BLaER1 treated with 17β-estradiol and CSF1 and Interleukin-3, amounts not matched to agents 10 nM and 100 nM (cell line): ENCODE results near the gene PXMP2.

Experiments
- H3K27ac ChIP-seq, 11 experiments: shearing (Covaris generic); formaldehyde crosslinking; 2 replicates each; pipeline ENCODE4 v1.8.1; 2022
- H3K27me3 ChIP-seq, 11 experiments: shearing (Covaris generic); formaldehyde crosslinking; 2 replicates each; pipeline ENCODE4 v1.8.1; 2022
- H3K36me3 ChIP-seq, 11 experiments: shearing (Covaris generic); formaldehyde crosslinking; 2 replicates each; pipeline ENCODE4 v1.8.1; 2022
- H3K4me1 ChIP-seq, 10 experiments: shearing (Covaris generic); formaldehyde crosslinking; 2 replicates each; pipeline ENCODE4 v1.8.1; 2022
- H3K4me2 ChIP-seq, 11 experiments: shearing (Covaris generic); formaldehyde crosslinking; 2 replicates each; pipeline ENCODE4 v1.8.1; 2022
- H3K4me3 ChIP-seq, 10 experiments: shearing (Covaris generic); formaldehyde crosslinking; 2 replicates each; pipeline ENCODE4 v1.8.1; 2022
- H3K9ac ChIP-seq, 11 experiments: shearing (Covaris generic); formaldehyde crosslinking; 2 replicates each; pipeline ENCODE4 v1.8.1; 2022
- H3K9me3 ChIP-seq, 11 experiments: shearing (Covaris generic); formaldehyde crosslinking; replicated peaks in 1 of 11; 2 replicates each; pipeline ENCODE4 v1.8.1; 2022
- H4K20me1 ChIP-seq, 11 experiments: shearing (Covaris generic); formaldehyde crosslinking; 2 replicates each; pipeline ENCODE4 v1.8.1; 2022
- Cebpa-rat ChIP-seq, 11 experiments: shearing (Covaris generic); IDR thresholded peaks; 2 replicates each; pipeline ENCODE4 v1.8.1; 2022

The PXMP2 gene

DNA sequence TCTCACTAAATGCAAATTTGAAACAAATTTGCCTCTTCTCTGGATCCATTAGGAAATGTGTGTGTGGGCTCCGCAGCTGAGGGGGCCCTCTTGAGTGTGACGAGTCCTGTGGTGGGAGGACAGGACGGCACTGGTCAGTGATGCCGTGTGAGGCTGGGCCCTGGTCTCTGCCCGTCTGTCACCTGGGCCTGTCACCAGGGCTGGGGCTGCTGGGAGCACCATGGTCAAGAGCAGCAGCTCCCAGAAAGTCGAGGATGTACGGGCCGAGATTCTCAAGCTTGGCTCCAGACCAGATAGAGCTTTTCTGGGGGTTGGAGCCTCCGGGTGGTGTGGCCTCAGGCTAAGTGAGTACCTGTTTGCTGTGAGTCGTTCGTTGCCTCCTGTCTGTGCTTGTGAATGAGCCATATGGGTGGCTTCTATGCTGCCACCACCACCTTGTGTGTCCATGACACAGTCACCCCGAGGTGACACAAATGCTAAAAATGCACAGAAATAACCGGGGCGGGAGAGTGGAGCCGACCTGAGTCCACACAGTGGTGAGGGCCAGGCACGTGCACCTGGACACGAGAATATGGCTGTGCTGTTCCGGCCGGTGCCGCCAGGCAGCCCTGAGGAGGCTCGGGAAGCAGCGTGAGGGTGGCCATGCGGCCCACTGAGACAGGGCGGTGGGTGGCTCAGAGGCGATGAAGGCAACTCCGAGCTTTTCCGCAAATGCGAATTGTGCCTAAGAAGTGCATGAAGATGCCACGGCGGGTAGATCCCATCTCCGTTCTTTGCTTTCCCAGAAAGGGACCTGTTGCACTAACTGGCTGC lies 32.0 kb downstream of the PXMP2 start:
- no peak overlapping the region for H3K27ac ChIP-seq
- H3K36me3 ChIP-seq: peaks cover 77 to 97% (median 89%) of the 10 kb centered on the region in 11 experiments
- H4K20me1 ChIP-seq: peaks cover 50 to 97% (median 94%) of the 10 kb centered on the region in 11 experiments; a peak in 21 of 22 replicates
- H3K4me3 ChIP-seq: no peak overlapping the region
- no peak overlapping the region for H3K9ac ChIP-seq
- no peak for TF ChIP-seq Cebpa-rat (IDR thresholded peaks at IDR 0.05)
- peaks cover 15 to 24% (median 19%) of the 10 kb centered on the region in 10 experiments for H3K4me1 ChIP-seq
- no peak overlapping the region for H3K4me2 ChIP-seq
- H3K9me3 ChIP-seq: no peaks in the 10 kb centered on the region
- no peaks in the 10 kb centered on the region for H3K27me3 ChIP-seq

DNA sequence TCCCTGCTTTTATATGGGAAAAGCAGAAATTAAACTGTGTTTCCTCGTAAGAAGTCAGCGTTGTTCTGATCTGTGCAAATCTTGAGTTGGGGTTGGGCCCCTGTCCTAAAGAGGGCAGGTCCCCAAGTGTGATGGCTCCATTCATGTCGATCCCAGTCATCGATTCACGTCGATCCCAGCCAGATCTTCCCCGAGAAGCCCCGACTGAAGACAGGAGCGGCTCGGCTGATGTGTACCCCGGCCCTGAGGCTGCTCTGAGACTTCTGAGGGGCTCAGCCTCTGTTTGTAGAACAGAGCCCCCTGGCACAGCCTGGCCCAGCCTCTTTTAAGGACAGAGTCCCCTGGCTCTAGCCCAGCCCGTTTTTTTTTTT lies 32.6 kb downstream of the PXMP2 start:
- Histone ChIP-seq H3K9me3 (no peaks in the 10 kb centered on the region), H3K27me3 (no peaks in the 10 kb centered on the region), H3K27ac (no peak overlapping the region), H3K4me3 (no peak overlapping the region), H3K36me3 (peaks cover 77 to 97% (median 89%) of the 10 kb centered on the region in 11 experiments), H3K4me2 (no peak overlapping the region), H4K20me1 (peaks cover 56 to 97% (median 94%) of the 10 kb centered on the region in 11 experiments), H3K9ac (no peak overlapping the region), H3K4me1 (peaks cover 15 to 23% (median 19%) of the 10 kb centered on the region in 10 experiments)
- no peak for TF ChIP-seq Cebpa-rat (IDR thresholded peaks at IDR 0.05)

- Histone ChIP-seq H4K20me1 (peaks cover 57 to 97% (median 95%) of the 10 kb centered on the region in 11 experiments), H3K27me3 (no peaks in the 10 kb centered on the region), H3K9me3 (no peaks in the 10 kb centered on the region), H3K4me2 (no peak overlapping the region), H3K36me3 (peaks cover 79 to 97% (median 89%) of the 10 kb centered on the region in 11 experiments), H3K9ac (no peak overlapping the region), H3K4me1 (peaks cover 15 to 23% (median 19%) of the 10 kb centered on the region in 10 experiments), H3K27ac (no peak overlapping the region), H3K4me3 (no peak overlapping the region)
- no peak for TF ChIP-seq Cebpa-rat (IDR thresholded peaks at IDR 0.05)
Measured at GRCh38 chr12:132720606-132721345, 33.4 kb downstream of the PXMP2 start.

DNA sequence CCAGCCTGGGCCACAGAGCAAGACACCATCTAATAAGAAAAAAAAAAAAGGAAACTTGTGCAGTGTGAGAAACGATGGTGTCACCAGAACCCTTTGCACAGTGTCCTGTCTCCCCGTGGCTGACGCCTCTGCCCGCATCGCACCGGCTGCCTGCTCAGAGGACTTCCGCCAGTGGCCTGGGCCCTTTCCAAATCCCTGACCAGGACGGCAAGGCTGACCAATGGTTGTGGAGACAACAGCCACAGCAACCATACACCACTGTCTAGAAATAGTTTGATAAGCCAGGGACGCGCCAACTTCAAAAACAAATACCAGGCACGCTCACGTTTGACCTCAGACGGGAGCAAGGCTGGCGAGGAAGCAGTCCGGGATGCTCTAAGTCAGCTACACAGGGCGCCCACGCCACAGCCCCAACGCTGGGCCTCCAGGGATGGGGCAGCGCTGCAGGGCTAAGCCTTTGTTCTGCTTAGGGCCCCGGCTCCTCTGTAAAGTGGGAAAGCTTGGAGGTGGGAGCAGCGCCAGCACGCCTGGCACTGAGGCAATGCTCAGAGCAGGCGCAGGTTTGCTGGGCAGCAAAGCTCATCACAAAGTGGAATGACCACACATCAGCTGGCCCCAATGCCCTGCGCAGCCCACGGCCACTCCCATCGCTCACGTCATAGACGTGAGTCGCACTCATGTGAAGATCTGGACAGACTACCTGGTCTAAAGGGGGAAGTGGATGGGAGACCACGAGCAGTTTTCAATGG lies 35.8 kb downstream of the PXMP2 start:
- Histone ChIP-seq H3K27ac (peak overlapping the region in 1 of 11 experiments; percentile 14; a peak in 1 of 22 replicates), H3K4me1 (no peaks in the 10 kb centered on the region; a peak in 1 of 20 replicates), H4K20me1 (peaks cover 43 to 97% (median 93%) of the 10 kb centered on the region in 11 experiments), H3K9ac (no peak overlapping the region), H3K9me3 (no peaks in the 10 kb centered on the region), H3K27me3 (no peaks in the 10 kb centered on the region), H3K4me2 (no peak overlapping the region), H3K36me3 (peaks cover 93 to 97% (median 95%) of the 10 kb centered on the region in 11 experiments), H3K4me3 (no peak overlapping the region)
- no peak for TF ChIP-seq Cebpa-rat (IDR thresholded peaks at IDR 0.05)

DNA sequence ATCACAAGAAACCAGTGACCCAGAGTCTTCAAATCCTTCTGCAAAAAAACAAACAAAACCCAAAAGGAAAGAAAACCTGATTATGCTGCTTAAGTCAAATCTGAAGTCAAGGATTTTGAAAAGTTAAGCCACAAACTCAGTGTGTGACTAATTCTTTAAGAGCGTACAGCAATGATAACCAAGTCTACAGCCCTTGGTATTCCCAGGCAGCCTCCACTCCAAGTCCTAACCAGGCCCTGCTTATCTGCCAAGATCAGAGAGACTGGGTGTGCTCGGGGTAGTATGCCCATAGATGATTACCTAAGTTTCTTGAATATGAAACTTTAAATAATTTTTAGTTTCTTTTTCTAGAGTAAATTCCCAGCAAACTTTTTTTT lies 36.4 kb downstream of the PXMP2 start:
- Histone ChIP-seq H3K4me2 (no peak overlapping the region), H3K36me3 (peaks cover 96 to 100% (median 98%) of the 10 kb centered on the region in 11 experiments), H3K27me3 (no peaks in the 10 kb centered on the region), H3K4me3 (no peak overlapping the region), H3K9me3 (no peaks in the 10 kb centered on the region), H4K20me1 (peaks cover 46 to 100% (median 96%) of the 10 kb centered on the region in 11 experiments), H3K9ac (no peak overlapping the region), H3K4me1 (no peaks in the 10 kb centered on the region), H3K27ac (no peak overlapping the region)
- no peak for TF ChIP-seq Cebpa-rat (IDR thresholded peaks at IDR 0.05)

GRCh38 chr12:132724506-132725241 lies 37.3 kb downstream of the PXMP2 start:
- H4K20me1 ChIP-seq: peaks cover 40 to 96% (median 92%) of the 10 kb centered on the region in 11 experiments
- H3K36me3 ChIP-seq: peaks cover 92 to 97% (median 94%) of the 10 kb centered on the region in 11 experiments
- no peak overlapping the region for H3K4me2 ChIP-seq

DNA sequence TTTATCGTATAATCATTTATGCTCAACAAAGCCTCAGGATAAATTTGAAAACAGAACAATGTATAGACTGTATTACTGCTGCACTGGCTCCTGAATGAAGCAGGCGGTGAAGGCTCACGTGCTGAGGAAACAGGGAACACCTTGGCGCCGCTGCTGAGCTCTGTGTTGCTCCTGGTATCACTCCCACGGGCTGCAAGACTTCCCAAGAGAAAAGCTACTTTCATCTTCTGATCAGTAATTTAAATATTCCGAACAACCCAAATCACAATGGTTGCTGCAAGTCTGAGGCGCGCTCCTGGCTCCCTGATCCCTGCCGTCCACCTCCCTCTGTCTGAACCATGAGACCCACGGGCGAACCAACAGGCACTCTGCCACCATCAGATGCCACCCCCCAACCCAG lies 39.0 kb downstream of the PXMP2 start:
- H3K36me3 ChIP-seq: peaks cover 93 to 97% (median 95%) of the 10 kb centered on the region in 11 experiments
- no peaks in the 10 kb centered on the region for H3K9me3 ChIP-seq
- peaks cover 43 to 96% (median 92%) of the 10 kb centered on the region in 11 experiments for H4K20me1 ChIP-seq
- no peak overlapping the region for H3K9ac ChIP-seq
- no peak overlapping the region for H3K4me3 ChIP-seq
- no peak for TF ChIP-seq Cebpa-rat (IDR thresholded peaks at IDR 0.05)
- H3K27me3 ChIP-seq: no peaks in the 10 kb centered on the region
- no peak overlapping the region for H3K27ac ChIP-seq
- H3K4me1 ChIP-seq: peaks cover 0 to 14% (median 0%) of the 10 kb centered on the region in 10 experiments; a peak in 4 of 20 replicates
- no peak overlapping the region for H3K4me2 ChIP-seq

More at GRCh38 chr12:132724506-132725241, 37.3 kb downstream of the PXMP2 start:
- H3K27ac ChIP-seq: no peak overlapping the region
- no peaks in the 10 kb centered on the region for H3K9me3 ChIP-seq
- no peak overlapping the region for H3K9ac ChIP-seq
- H3K27me3 ChIP-seq: no peaks in the 10 kb centered on the region
- H3K4me3 ChIP-seq: no peak overlapping the region
- no peak for TF ChIP-seq Cebpa-rat (IDR thresholded peaks at IDR 0.05)
- H3K4me1 ChIP-seq: 0 out of 20 replicates have a peak, but pooled peaks cover 0 to 1% (median 0%) of the 10 kb centered on the region in 10 experiments

DNA sequence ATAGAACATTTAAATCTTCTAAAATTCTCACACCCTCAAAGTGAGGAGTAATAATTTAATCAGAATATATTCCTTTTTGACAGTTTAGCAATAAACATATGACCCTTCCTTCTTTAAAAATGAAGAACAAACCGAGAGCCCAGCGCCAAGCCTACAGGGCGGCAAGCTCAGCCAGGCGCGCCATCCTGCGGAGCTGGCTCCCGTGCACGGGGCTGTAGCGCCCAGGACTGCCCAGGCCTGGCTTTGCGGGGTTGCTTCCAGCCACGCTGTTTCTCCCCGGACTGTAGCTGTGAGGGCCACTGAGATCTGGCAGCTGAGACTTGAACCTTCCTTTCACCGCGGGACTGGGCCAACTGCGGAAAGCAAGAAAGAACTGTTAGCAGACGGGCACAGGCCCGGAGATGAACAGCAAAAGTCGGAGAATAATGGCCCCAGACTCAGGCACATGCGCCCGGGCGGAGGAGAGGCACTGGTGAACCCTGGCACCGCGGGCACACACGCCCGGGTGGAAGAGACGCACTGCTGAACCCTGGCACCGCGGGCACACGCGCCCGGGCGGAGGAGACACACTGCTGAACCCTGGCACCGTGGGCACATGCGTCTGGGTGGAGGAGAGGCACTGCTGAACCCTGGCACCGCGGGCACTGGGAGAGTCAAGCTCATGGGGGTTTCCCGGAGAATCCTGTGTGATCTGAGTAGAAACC lies 39.9 kb downstream of the PXMP2 start:
- peaks cover 95 to 97% (median 96%) of the 10 kb centered on the region in 11 experiments for H3K36me3 ChIP-seq
- H3K4me2 ChIP-seq: no peak overlapping the region
- H4K20me1 ChIP-seq: peaks cover 39 to 97% (median 93%) of the 10 kb centered on the region in 11 experiments
- H3K9ac ChIP-seq: no peak overlapping the region
- TF ChIP-seq Cebpa-rat (IDR thresholded peaks at IDR 0.05): no peak
- H3K4me1 ChIP-seq: peaks cover 0 to 14% (median 0%) of the 10 kb centered on the region in 10 experiments; a peak in 4 of 20 replicates
- H3K4me3 ChIP-seq: no peak overlapping the region
- no peak overlapping the region for H3K27ac ChIP-seq
- H3K27me3 ChIP-seq: no peaks in the 10 kb centered on the region
- H3K9me3 ChIP-seq: no peaks in the 10 kb centered on the region
